ENCODE results near the gene CTRL.

The CTRL gene

DNA sequence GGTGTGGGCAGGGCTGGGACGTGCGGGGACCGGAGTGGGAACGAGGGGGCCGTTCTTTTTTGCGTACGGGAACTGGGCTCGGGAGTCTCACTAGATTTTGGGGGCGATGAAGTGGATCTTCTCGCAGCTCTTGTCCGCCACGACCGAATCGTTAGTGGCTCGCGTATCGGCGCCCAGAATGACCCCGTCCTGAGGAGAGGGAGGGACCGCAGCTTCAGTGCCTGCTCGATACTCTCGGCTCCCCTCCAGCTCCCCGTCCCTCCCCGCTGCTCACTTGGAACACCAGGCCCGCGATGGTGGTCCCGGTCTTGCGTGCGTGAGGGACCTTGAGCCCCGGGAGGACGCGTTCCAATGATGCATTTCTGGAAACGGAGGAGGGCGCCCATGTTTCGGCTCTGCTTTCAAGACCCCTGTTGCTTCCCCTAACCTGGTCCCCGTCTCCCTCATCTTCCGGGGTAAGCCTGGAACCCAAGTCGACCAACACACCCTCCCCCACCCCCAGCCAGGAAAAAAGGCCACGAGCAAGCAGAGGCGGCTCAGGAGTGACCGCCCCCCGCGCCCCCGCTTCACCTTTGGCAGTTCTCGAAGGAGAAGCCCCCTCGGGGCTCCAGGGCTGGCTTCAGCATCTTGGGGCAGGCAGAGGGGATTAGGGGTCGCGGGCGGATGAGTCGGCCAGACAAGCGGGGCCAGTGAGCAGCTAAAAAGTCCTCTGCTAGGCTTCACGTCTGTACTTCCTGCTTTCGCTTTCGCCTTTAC, 4.6 kb upstream of the CTRL start, which contains the start of gene PSMB10:
Gene PSMB10 (minus strand): TSS at position 727 of the 756 bp plus-strand sequence. CDS start 101 bp downstream, at position 626.
- H3K36me3 ChIP-seq = no peaks in the 10 kb centered on the region; the same call in 1 of the 2 replicates
- TF ChIP-seq, protein P1, sequence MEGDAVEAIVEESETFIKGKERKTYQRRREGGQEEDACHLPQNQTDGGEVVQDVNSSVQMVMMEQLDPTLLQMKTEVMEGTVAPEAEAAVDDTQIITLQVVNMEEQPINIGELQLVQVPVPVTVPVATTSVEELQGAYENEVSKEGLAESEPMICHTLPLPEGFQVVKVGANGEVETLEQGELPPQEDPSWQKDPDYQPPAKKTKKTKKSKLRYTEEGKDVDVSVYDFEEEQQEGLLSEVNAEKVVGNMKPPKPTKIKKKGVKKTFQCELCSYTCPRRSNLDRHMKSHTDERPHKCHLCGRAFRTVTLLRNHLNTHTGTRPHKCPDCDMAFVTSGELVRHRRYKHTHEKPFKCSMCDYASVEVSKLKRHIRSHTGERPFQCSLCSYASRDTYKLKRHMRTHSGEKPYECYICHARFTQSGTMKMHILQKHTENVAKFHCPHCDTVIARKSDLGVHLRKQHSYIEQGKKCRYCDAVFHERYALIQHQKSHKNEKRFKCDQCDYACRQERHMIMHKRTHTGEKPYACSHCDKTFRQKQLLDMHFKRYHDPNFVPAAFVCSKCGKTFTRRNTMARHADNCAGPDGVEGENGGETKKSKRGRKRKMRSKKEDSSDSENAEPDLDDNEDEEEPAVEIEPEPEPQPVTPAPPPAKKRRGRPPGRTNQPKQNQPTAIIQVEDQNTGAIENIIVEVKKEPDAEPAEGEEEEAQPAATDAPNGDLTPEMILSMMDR (IDR thresholded peaks at IDR 0.05; ENCODE audit: low read depth, low read length) = no peak
- DNase-seq = peak; percentile 40

DNA sequence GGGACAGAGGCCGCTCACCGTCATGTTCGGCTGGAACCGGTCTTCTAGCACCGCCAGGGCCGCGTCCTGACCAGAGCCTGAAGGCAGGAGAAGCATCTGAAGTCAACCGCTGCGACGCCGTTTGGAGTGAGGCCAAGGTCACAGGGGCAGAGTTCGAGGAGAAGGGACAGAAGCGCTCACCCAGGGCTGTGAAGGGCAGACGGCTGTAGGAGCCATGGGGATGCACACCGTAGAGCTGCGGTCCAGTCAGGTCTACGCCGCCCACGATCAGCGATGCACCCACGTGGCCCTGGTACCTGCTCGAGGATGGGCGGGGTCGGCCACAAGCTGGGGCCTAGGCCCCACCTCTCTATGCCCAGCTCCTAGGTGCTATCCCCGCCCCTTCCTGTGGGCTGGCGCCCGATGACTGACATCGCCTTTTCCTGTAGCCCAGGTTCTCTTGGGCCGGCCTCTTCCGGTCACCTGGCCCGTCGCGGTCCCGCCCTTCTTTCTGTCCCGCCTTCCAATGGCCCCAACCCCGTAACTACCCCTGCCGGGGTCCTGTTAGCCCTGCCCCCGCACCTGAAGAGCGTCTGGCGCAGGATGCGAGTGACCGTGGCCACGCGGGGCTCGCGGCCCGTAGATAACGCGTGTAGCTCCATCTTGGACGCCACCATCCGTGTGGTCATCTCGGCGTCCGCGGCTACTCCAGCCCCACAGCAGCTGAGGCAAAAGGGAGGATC, 3.9 kb upstream of the CTRL start:
- TF ChIP-seq, protein P1 (IDR thresholded peaks at IDR 0.05; ENCODE audit: low read depth, low read length) = no peak
- peak; percentile 97 for DNase-seq
- no peaks in the 10 kb centered on the region for H3K27me3 ChIP-seq (ENCODE audit: insufficient read depth, low read depth, severe bottlenecking)
- peak overlapping the region; percentile 62 for H3K27ac ChIP-seq
- no peaks in the 10 kb centered on the region for H3K9me3 ChIP-seq (ENCODE audit: severe bottlenecking)
- H3K36me3 ChIP-seq = no peaks in the 10 kb centered on the region; the same call in 1 of the 2 replicates
- peak overlapping the region; percentile 91 for H3K4me3 ChIP-seq (ENCODE audit: low read depth, low read length)

More for the DNA sequence above, 4.6 kb upstream of the CTRL start, which contains the start of gene PSMB10:
- Histone ChIP-seq H3K9me3 (ENCODE audit: severe bottlenecking) (no peaks in the 10 kb centered on the region), H3K4me3 (ENCODE audit: low read depth, low read length) (peak within 1 kb of the TSS; percentile 91), H3K27ac (peak within 1 kb of the TSS; percentile 62), H3K27me3 (ENCODE audit: insufficient read depth, low read depth, severe bottlenecking) (no peaks in the 10 kb centered on the region)

DNA sequence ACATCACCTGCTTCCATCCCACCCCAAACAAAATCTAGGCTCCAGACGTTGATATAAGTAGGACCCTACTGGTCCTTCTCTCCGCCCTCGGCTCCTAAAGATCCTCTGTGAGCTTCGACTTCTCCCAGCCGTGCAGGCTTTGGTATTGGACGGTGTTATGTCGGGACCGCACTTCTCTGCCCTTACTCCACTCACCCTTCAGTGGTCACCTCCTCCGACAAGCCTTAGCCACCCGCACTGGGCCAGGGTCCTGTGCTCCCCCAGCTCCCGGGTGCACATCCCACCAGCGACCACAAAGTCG, 3.4 kb upstream of the CTRL start:
- H3K27ac ChIP-seq = no peak overlapping the region
- H3K36me3 ChIP-seq = no peaks in the 10 kb centered on the region; the same call in 1 of the 2 replicates
- no peaks in the 10 kb centered on the region for H3K27me3 ChIP-seq (ENCODE audit: insufficient read depth, low read depth, severe bottlenecking)
- no peak for DNase-seq
- peak overlapping the region; percentile 91 for H3K4me3 ChIP-seq (ENCODE audit: low read depth, low read length)
- TF ChIP-seq, protein P1 (IDR thresholded peaks at IDR 0.05; ENCODE audit: low read depth, low read length) = no peak
- H3K9me3 ChIP-seq (ENCODE audit: severe bottlenecking) = no peaks in the 10 kb centered on the region

DNA sequence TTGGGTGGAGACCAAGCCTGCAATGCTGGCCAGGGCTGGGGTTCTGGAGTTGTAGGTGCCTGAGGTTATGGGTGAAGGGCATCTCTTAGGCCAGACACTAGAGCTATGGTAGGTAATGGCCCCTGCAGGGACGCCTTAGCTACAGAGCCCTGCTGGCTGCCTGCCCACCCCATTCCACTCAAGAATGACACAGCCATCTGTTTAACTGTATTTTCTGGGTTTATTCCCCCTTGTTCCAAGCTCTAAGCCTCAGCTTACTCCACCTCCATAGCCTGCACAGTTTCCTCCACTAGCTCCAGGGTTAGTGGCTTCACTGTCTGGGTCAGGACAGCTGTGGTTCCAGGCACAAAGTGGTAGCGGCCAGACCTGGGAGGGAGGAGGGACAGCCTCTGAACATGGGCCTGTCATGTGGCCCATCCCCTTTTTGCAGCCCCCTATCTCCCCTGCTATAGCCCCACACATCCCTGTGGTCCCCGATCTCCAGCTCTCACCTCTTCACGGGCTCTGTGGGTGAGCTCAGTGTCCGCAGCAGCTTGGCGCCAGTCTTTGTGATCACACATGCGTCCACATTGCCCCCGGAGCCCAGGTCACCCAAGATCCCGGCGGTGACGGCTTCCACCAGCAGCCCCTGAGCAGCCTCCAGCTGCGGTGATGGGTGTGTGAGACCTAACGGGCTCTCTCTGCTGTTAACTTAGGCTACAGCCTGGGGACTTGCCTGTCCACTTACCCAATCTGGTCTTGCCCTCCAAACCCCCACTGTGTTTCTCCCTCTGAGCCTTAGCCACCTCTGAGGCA, 2.8 kb upstream of the CTRL start:
- H3K36me3 ChIP-seq = no peaks in the 10 kb centered on the region; the same call in 1 of the 2 replicates
- H3K27ac ChIP-seq = no peak overlapping the region
- no peaks in the 10 kb centered on the region for H3K9me3 ChIP-seq (ENCODE audit: severe bottlenecking)
- no peak for DNase-seq
- H3K27me3 ChIP-seq (ENCODE audit: insufficient read depth, low read depth, severe bottlenecking) = no peaks in the 10 kb centered on the region
- TF ChIP-seq, protein P1 (IDR thresholded peaks at IDR 0.05; ENCODE audit: low read depth, low read length) = no peak
- H3K4me3 ChIP-seq (ENCODE audit: low read depth, low read length) = peak overlapping the region; percentile 91

DNA sequence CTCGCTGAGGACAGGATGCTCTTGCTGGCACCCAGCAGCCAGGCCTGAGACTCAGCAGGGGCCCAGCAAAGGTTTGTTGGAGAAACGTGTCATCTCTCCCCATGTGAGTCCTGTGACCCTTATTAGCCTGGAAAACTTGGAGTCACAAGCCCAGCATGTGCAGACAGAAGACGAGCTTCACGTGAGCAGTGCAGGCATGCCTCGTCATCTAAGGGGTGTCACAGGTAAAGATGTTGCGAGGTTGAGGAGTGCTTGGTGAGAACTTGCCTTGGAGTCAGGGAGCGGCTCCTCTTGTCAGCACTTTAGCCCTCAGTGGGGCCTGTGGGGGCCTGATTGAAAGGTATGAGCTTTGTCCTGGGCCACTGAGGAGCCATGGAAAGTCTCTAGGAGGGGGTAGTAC, 2.1 kb upstream of the CTRL start:
- H3K27ac ChIP-seq = no peak overlapping the region
- no peak for DNase-seq
- H3K4me3 ChIP-seq (ENCODE audit: low read depth, low read length) = no peak overlapping the region
- no peaks in the 10 kb centered on the region for H3K27me3 ChIP-seq (ENCODE audit: insufficient read depth, low read depth, severe bottlenecking)
- no peaks in the 10 kb centered on the region; the same call in 1 of the 2 replicates for H3K36me3 ChIP-seq
- no peaks in the 10 kb centered on the region for H3K9me3 ChIP-seq (ENCODE audit: severe bottlenecking)
- TF ChIP-seq, protein P1 (IDR thresholded peaks at IDR 0.05; ENCODE audit: low read depth, low read length) = no peak

All from WERI-Rb-1 (cell line).